Right lung (tissue), 10 donors: ENCODE results near the gene HS3ST3B1. TPM values are rescaled to one million over a fixed set of nuclear protein-coding genes. Genes with fewer than 3 reads are reported as not detected.
A peak's percentile ranks its signal among the peaks of the same experiment; 100 is the strongest.

Source experiments
- DNase-seq, 2 donors: peaks; one replicate each; pipeline ENCODE4 v3.0.0-alpha.2; 2013
- long read RNA-seq, 8 donors: transcript quantifications; one replicate each; lab custom pipeline, GENCODE V29; 2026
- polyA plus RNA-seq, 5 donors: library from polyadenylated mRNA; unstranded; fragments of 120-200 nt; gene quantifications; one replicate each; pipeline versions ENCODE4 v1.2.1 to v1.2.3, GENCODE V29; 2013; ENCODE audit warnings: inconsistent platforms in 1 of 5, low replicate concordance in 1 of 5; ENCODE audit not compliant: insufficient read length in 5 of 5, insufficient read depth in 1 of 5

The HS3ST3B1 gene
- 1 to 10 TPM; 1.5 to 2.7 (median 1.8) TPM for polyA plus RNA-seq
- long read RNA-seq, donor 1, full-length matches to known transcripts, result 1 of 1 reads
- long read RNA-seq, donor 1, partial matches to known transcripts, result 0 of 1 reads
- long read RNA-seq, donor 1, other reads (novel, unspliced or antisense), result 0 of 1 reads
- long read RNA-seq, donor 2, full-length matches to known transcripts, result 1 of 1 reads
- long read RNA-seq, donor 2, partial matches to known transcripts, result 0 of 1 reads
- long read RNA-seq, donor 2, other reads (novel, unspliced or antisense), result 0 of 1 reads
- long read RNA-seq, donor 3, result 0 reads
- long read RNA-seq, donor 4, full-length matches to known transcripts, result 1 of 1 reads
- long read RNA-seq, donor 4, partial matches to known transcripts, result 0 of 1 reads
- long read RNA-seq, donor 4, other reads (novel, unspliced or antisense), result 0 of 1 reads
- long read RNA-seq, donor 5, result 0 reads
- long read RNA-seq, donor 6, full-length matches to known transcripts, result 2 of 2 reads
- long read RNA-seq, donor 6, partial matches to known transcripts, result 0 of 2 reads
- long read RNA-seq, donor 6, other reads (novel, unspliced or antisense), result 0 of 2 reads
- long read RNA-seq, donor 7, result 0 reads
- long read RNA-seq, donor 8, full-length matches to known transcripts, result 3 of 3 reads
- long read RNA-seq, donor 8, partial matches to known transcripts, result 0 of 3 reads
- long read RNA-seq, donor 8, other reads (novel, unspliced or antisense), result 0 of 3 reads

- DNase-seq, result peak; percentile 96 to 98
Observed at GRCh38 chr17:14300575-14301278, at the start of gene HS3ST3B1. TSS of gene HS3ST3B1 (plus strand) at chr17:14301081. CDS start at chr17:14301519, 438 bp downstream.

- no peak for DNase-seq
Observed at GRCh38 chr17:14261406-14261805, 39.5 kb upstream of the HS3ST3B1 start.

- no peak for DNase-seq
Observed at GRCh38 chr17:14268264-14268663, 32.6 kb upstream of the HS3ST3B1 start.

- DNase-seq, result no peak
Observed at GRCh38 chr17:14269473-14269872, 31.4 kb upstream of the HS3ST3B1 start.

DNA sequence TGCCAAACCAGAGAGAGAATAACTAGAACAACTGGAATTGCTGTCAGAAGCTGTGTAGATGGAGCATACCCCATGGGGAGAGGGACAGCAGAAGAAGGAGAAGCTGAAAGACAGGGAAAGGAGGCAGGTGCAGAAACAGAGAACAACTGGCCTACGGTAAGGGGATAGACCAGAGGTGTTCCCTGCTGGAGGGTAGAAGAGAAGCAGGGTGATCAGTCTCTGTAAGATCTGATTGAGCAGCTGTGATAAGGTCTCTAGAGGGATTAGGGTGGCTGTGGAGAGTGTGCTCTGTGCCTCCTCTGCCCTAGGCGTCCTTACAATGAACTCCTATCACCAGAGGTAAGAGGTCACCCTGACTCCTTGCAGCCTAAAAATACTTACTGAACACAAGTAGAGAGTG lies 30.4 kb upstream of the HS3ST3B1 start:
- no peak for DNase-seq

DNA sequence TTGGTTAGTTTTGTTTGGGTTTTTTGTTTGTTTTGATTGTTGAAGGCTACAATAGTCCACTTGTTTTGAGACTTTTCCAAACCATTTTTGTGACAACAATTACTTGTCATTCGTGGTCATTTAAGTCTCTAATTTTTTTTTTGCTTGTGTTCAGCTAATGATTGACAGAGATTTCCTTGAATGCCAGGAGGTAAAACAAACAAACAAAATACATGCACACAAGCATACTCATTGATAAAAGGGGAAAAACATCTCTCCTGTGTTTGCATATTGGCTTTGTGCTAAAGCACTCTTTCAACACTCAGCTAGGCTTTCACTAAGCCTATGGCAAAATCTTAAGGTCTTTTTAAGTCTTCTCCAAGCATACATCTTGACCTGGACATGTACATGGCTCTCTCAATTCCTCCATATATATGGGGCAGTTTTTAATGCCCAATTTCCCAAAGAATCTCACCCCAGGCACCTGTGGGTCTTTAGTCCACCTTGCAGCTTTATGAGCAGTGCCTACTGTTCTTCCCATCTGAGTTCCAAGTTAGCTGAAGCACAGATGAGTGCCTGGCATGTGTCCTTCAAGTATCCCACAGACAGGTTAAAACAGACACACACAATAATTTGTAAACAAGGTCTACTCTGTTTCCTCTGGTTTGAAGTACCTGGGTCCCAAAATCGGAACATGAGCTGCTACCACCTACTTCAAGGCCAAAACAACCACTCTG lies 24.2 kb upstream of the HS3ST3B1 start:
- no peak for DNase-seq

GRCh38 chr17:14281530-14281929 lies 19.4 kb upstream of the HS3ST3B1 start:
- DNase-seq, result no peak

DNA sequence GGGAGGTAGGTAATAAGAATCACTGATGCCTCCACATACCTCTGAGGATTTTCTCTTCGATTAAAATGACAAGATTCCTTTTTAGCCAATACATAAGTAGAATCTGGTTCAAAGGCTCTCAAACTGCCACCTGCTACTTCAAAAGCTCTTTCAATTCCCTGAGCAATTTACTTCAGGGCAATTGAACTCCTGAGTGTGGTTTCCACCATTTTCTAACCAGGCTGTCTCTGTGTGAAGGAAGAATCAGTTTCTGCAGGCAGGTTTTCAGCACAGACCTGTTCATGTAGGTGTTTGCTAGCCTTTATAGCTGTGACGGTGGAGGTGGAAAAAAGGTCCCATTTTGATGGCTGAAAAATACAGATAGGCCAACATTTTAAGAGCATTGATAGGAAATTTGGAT lies 18.2 kb upstream of the HS3ST3B1 start:
- no peak for DNase-seq

DNA sequence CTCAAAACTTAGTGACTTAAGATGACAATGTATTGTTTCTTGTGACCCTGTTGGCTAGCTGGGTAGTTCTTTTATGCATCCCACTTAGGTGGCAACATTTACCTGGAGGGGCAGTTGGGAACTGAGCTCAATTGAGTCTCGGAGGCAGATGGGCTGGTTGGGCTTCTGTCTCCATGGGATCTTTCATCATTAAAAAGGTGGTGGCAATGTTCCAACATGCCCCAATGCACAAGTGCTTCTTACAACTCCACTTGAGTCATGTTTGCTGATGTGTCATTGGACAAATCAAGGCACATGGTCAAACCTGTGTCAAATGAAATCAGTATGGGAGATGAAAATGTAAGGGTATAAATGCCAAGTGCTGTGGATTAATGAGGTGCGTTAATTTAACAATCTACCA lies 11.7 kb upstream of the HS3ST3B1 start:
- no peak for DNase-seq

GRCh38 chr17:14294876-14295275 lies 6.0 kb upstream of the HS3ST3B1 start:
- DNase-seq, result no peak

- no peak for DNase-seq
Observed at GRCh38 chr17:14295676-14296075, 5.2 kb upstream of the HS3ST3B1 start.

- no peak for DNase-seq
Observed at GRCh38 chr17:14296166-14296910, 4.5 kb upstream of the HS3ST3B1 start.

- no peak for DNase-seq
Observed at GRCh38 chr17:14297161-14297851, 3.6 kb upstream of the HS3ST3B1 start.

- DNase-seq, result no peak
Observed at GRCh38 chr17:14298221-14298946, 2.5 kb upstream of the HS3ST3B1 start.

- DNase-seq, result no peak
Observed at GRCh38 chr17:14298947-14299279, 2.0 kb upstream of the HS3ST3B1 start.

GRCh38 chr17:14299280-14300141 lies 1.4 kb upstream of the HS3ST3B1 start:
- DNase-seq, result peak in 1 of 2 donors; percentile 28

GRCh38 chr17:14301279-14302090 lies 604 bp downstream of the HS3ST3B1 start:
- DNase-seq, result peak in 1 of 2 donors; percentile 30

DNA sequence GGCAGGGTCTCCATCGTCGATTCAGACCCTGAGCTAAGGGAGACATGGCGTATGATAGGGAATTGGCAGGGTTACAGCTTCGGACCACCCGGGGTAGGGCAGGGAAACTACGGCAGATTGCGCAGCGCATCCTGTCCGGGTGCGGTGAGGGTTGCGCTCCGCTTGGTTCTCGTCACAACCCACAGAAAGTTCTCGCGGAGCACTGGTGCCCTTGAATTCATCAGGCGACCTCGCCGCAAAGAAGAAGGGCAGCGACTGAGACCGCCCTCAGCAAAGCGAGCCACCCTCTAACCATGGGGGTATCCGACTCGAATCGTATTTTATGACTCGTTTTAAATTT lies 1.2 kb downstream of the HS3ST3B1 start:
- DNase-seq, result no peak
